ENCODE data around the gene ARFIP1.
"Not testable (repeated sequence)": the region's sequence is repeated elsewhere in the genome, so short reads cannot be mapped to it uniquely, and the experiment has no call there.

The ARFIP1 gene

GRCh38 chr4:152785639-152786615 lies 6.2 kb downstream of the ARFIP1 start:
- DNase-seq, result no peak

GRCh38 chr4:152786627-152787026 lies 6.9 kb downstream of the ARFIP1 start:
- DNase-seq, result no peak

GRCh38 chr4:152795891-152796290 lies 16.1 kb downstream of the ARFIP1 start:
- DNase-seq, result no peak

- no peak for DNase-seq
Observed at GRCh38 chr4:152803541-152803940, 23.8 kb downstream of the ARFIP1 start.

- DNase-seq, result no peak
Observed at GRCh38 chr4:152805071-152805650, 25.4 kb downstream of the ARFIP1 start.

- DNase-seq, result no peak
Observed at GRCh38 chr4:152805818-152806217, 26.1 kb downstream of the ARFIP1 start.

GRCh38 chr4:152806501-152807125 lies 26.9 kb downstream of the ARFIP1 start:
- no peak for DNase-seq

GRCh38 chr4:152807294-152807829 lies 27.6 kb downstream of the ARFIP1 start:
- DNase-seq, result no peak

- no peak for DNase-seq
Observed at GRCh38 chr4:152808670-152809069, 28.9 kb downstream of the ARFIP1 start.

GRCh38 chr4:152810715-152811287 lies 31.0 kb downstream of the ARFIP1 start:
- DNase-seq, result no peak

- DNase-seq, result no peak
Observed at GRCh38 chr4:152815078-152815477, 35.3 kb downstream of the ARFIP1 start.

- DNase-seq, result no peak
Observed at GRCh38 chr4:152817331-152817730, 37.6 kb downstream of the ARFIP1 start.

- no peak for DNase-seq
Observed at GRCh38 chr4:152819026-152819645, 39.4 kb downstream of the ARFIP1 start.

- no peak for DNase-seq
Observed at GRCh38 chr4:152820073-152820472, 40.3 kb downstream of the ARFIP1 start.

GRCh38 chr4:152822323-152822722 lies 42.6 kb downstream of the ARFIP1 start:
- no peak for DNase-seq

GRCh38 chr4:152824561-152824960 lies 44.8 kb downstream of the ARFIP1 start:
- no peak for DNase-seq

- no peak for DNase-seq
Observed at GRCh38 chr4:152825336-152825735, 45.6 kb downstream of the ARFIP1 start.

- DNase-seq, result no peak
Observed at GRCh38 chr4:152828122-152828521, 48.4 kb downstream of the ARFIP1 start.

GRCh38 chr4:152831416-152831815 lies 51.7 kb downstream of the ARFIP1 start:
- DNase-seq, result no peak

- no peak for DNase-seq
Observed at GRCh38 chr4:152836936-152837335, 57.2 kb downstream of the ARFIP1 start.

- DNase-seq, result not testable (repeated sequence)
Observed at GRCh38 chr4:152839729-152840128, 60.0 kb downstream of the ARFIP1 start.

GRCh38 chr4:152843481-152844090 lies 63.8 kb downstream of the ARFIP1 start:
- DNase-seq, result no peak

All from NCI-H1694 treated with DMSO at 0.1 percent for 48 hours (cell line).